T-cell (primary cell): ENCODE measurements around the gene NCAPD3. TPM values are rescaled to one million over a fixed set of nuclear protein-coding genes. Genes with fewer than 3 reads are reported as not detected.

Experiments used
- ATAC-seq, 4 experiments: fragments of 200-7000 bp in 3 of 4; fragments of 150-1000 bp in 1 of 4; cut with Tn5 transposase; replicated peaks in 1 of 4; 1 replicate in 3 of 4; 2 replicates in 1 of 4; pipeline ENCODE4 v1.10.0; 2021; ENCODE audit warnings: moderate library complexity in 3 of 4, mild to moderate bottlenecking in 2 of 4, moderate number of reproducible peaks in 1 of 4
- CTCF ChIA-PET, 2 donors: fragments of 300-600 bp; sonication (Branson Sonifier 250); formaldehyde crosslinking; loops; one replicate each; lab custom pipeline; 2022; ENCODE audit warnings: antibody characterized with exemption in 2 of 2; lab: Charles Lee
- POLR2A ChIA-PET, 2 donors: fragments of 300-600 bp; sonication (Branson Sonifier 250); formaldehyde crosslinking; loops; one replicate each; lab custom pipeline; 2022; ENCODE audit warnings: antibody characterized with exemption in 2 of 2; lab: Charles Lee
- DNase-seq, 35 experiments: peaks; one replicate each; pipeline versions ENCODE4 v3.0.0 to v3.0.0-alpha.2; 2013 to 2023
- H3K27ac ChIP-seq: one replicate; pipeline ENCODE4 v1.5.1; 2013; ENCODE audit warnings: low read length
- H3K27me3 ChIP-seq, 2 experiments: replicated peaks in 1 of 2; 1 replicate in 1 of 2; 2 replicates in 1 of 2; pipeline versions ENCODE4 v1.6.1 to v1.7.0; 2013; ENCODE audit warnings: low read length in 1 of 2, mixed read lengths in 1 of 2; ENCODE audit not compliant: control insufficient read depth in 2 of 2, insufficient read depth in 2 of 2; ENCODE audit errors: extremely low read depth in 1 of 2
- H3K36me3 ChIP-seq, 2 donors: 1 replicate in 1 of 2; 2 replicates in 1 of 2; pipeline versions ENCODE4 v1.6.1 to v1.7.0; 2013; ENCODE audit warnings: low read length in 1 of 2; ENCODE audit not compliant: control insufficient read depth in 2 of 2, insufficient read depth in 1 of 2; ENCODE audit errors: extremely low read depth in 1 of 2
- H3K4me1 ChIP-seq, 2 experiments: 1 replicate in 1 of 2; 2 replicates in 1 of 2; pipeline versions ENCODE4 v1.6.1 to v1.7.0; 2013; ENCODE audit warnings: low read length in 2 of 2, mixed read lengths in 1 of 2; ENCODE audit not compliant: insufficient read depth in 2 of 2, control insufficient read depth in 1 of 2; ENCODE audit errors: extremely low read depth in 1 of 2
- H3K4me3 ChIP-seq, 2 donors: 1 replicate in 1 of 2; 2 replicates in 1 of 2; pipeline versions ENCODE4 v1.5.1 to v1.7.0; 2013; ENCODE audit warnings: mild to moderate bottlenecking in 2 of 2, low read length in 1 of 2, moderate library complexity in 1 of 2; ENCODE audit not compliant: control insufficient read depth in 1 of 2; ENCODE audit errors: extremely low read depth in 1 of 2
- H3K9me3 ChIP-seq: 2 replicates; pipeline ENCODE4 v1.7.0; 2013
- H3K27ac Mint-ChIP-seq, 2 donors: one replicate each; pipeline ENCODE4 v1.8.0; 2020 to 2021; ENCODE audit warnings: mild to moderate bottlenecking in 2 of 2, mixed read lengths in 2 of 2
- H3K27me3 Mint-ChIP-seq, 2 donors: one replicate each; pipeline ENCODE4 v1.8.0; 2021 to 2022; ENCODE audit warnings: mixed read lengths in 2 of 2
- H3K36me3 Mint-ChIP-seq: one replicate; pipeline ENCODE4 v1.8.0; 2021; ENCODE audit warnings: mixed read lengths
- H3K4me1 Mint-ChIP-seq, 3 donors: one replicate each; pipeline ENCODE4 v1.8.0; 2020 to 2022; ENCODE audit warnings: mixed read lengths in 3 of 3, mild to moderate bottlenecking in 1 of 3
- H3K4me3 Mint-ChIP-seq, 3 donors: one replicate each; pipeline ENCODE4 v1.8.0; 2020 to 2022; ENCODE audit warnings: mild to moderate bottlenecking in 3 of 3, mixed read lengths in 3 of 3, moderate library complexity in 3 of 3
- H3K9me3 Mint-ChIP-seq, 3 donors: one replicate each; pipeline ENCODE4 v1.8.0; 2020 to 2022; ENCODE audit warnings: mixed read lengths in 3 of 3
- WGBS: methylation state at CpG from one replicate; pipeline ENCODE4 v1.1.5; 2013; ENCODE audit warnings: missing lambda C conversion rate; ENCODE audit not compliant: insufficient coverage; 5-methylcytosine and 5-hydroxymethylcytosine counted together
- total RNA-seq, 35 experiments: library from RNA in 6 of 35; stranded (reverse) in 6 of 35; fragments of 120-200 nt in 1 of 35; gene quantifications; one replicate each; pipeline versions ENCODE4 v1.2.1 to v1.2.4 and lab custom pipeline; 2013 to 2026

NCAPD3 gene
- total RNA-seq, 5 donors from 2014 or later (not counting 1 experiment from before 2014, with no cell fraction given): 33.7 to 41.9 (median 36.8) TPM

- Histone ChIP-seq H3K4me3 (no peak overlapping the region), H3K27me3 (no peaks in the 10 kb centered on the region), H3K36me3 (peaks cover 22 to 71% of the 10 kb centered on the region in 2 donors), H3K4me1 (no peaks in the 10 kb centered on the region), H3K27ac (no peak overlapping the region), H3K9me3 (no peaks in the 10 kb centered on the region)
- POLR2A ChIA-PET: no interaction called here
- WGBS: 97% methylated on average over 23 of the region's 28 CpGs
- no peak overlapping the region for H3K27ac Mint-ChIP-seq
- no peak overlapping the region for H3K4me3 Mint-ChIP-seq
- no peaks in the 10 kb centered on the region for H3K27me3 Mint-ChIP-seq
- CTCF ChIA-PET: interaction anchor here in 1 of 2 donors (0.5 kb wide), 1 partner anchor 27 kb away, joined by 3 read pairs; no protein-coding TSS in a partner anchor
- no peaks in the 10 kb centered on the region for H3K4me1 Mint-ChIP-seq
- peaks cover 72% of the 10 kb centered on the region for H3K36me3 Mint-ChIP-seq
- DNase-seq (no peak), ATAC-seq (no peak)
- H3K9me3 Mint-ChIP-seq: no peaks in the 10 kb centered on the region
Observed at GRCh38 chr11:134155946-134156865, 67.6 kb downstream of the NCAPD3 start.

- no peak overlapping the region for H3K4me3 Mint-ChIP-seq
- no peaks in the 10 kb centered on the region for H3K27me3 Mint-ChIP-seq
- H3K27ac Mint-ChIP-seq: no peak overlapping the region
- WGBS: 95% methylated on average over 10 of the region's 16 CpGs
- Histone ChIP-seq H3K27me3 (no peaks in the 10 kb centered on the region), H3K36me3 (peaks cover 28 to 71% of the 10 kb centered on the region in 2 donors), H3K4me1 (no peaks in the 10 kb centered on the region), H3K4me3 (no peak overlapping the region), H3K9me3 (no peaks in the 10 kb centered on the region), H3K27ac (no peak overlapping the region)
- no peaks in the 10 kb centered on the region for H3K9me3 Mint-ChIP-seq
- CTCF ChIA-PET: interaction anchor here in 1 of 2 donors (0.5 kb wide), 1 partner anchor 26 kb away, joined by 3 read pairs; no protein-coding TSS in a partner anchor
- DNase-seq: no peak
- POLR2A ChIA-PET: no interaction called here
- ATAC-seq: no peak
- no peaks in the 10 kb centered on the region for H3K4me1 Mint-ChIP-seq
- peaks cover 72% of the 10 kb centered on the region for H3K36me3 Mint-ChIP-seq
Observed at GRCh38 chr11:134155456-134155855, 68.3 kb downstream of the NCAPD3 start.

GRCh38 chr11:134154441-134154840 is 69.3 kb downstream of the NCAPD3 start:
- no peaks in the 10 kb centered on the region for H3K9me3 ChIP-seq
- POLR2A ChIA-PET: no interaction called here
- DNase-seq (no peak), ATAC-seq (no peak)
- H3K27ac ChIP-seq: no peak overlapping the region
- H3K27me3 ChIP-seq: no peaks in the 10 kb centered on the region
- Mint-ChIP-seq H3K4me3 (no peak overlapping the region), H3K4me1 (no peaks in the 10 kb centered on the region), H3K27me3 (no peaks in the 10 kb centered on the region), H3K36me3 (peaks cover 62% of the 10 kb centered on the region), H3K9me3 (no peaks in the 10 kb centered on the region), H3K27ac (no peak overlapping the region)
- no peak overlapping the region for H3K4me3 ChIP-seq
- H3K4me1 ChIP-seq: no peaks in the 10 kb centered on the region
- peaks cover 26 to 64% of the 10 kb centered on the region in 2 donors for H3K36me3 ChIP-seq
- 90% methylated on average over 7 of the region's 11 CpGs for WGBS
- CTCF ChIA-PET: no interaction called here

- no peaks in the 10 kb centered on the region for H3K9me3 Mint-ChIP-seq
- Histone ChIP-seq H3K27ac (no peak overlapping the region), H3K4me3 (no peak overlapping the region), H3K4me1 (no peaks in the 10 kb centered on the region), H3K9me3 (no peaks in the 10 kb centered on the region), H3K27me3 (no peaks in the 10 kb centered on the region), H3K36me3 (peaks cover 24 to 63% of the 10 kb centered on the region in 2 donors)
- POLR2A ChIA-PET: no interaction called here
- no peaks in the 10 kb centered on the region for H3K4me1 Mint-ChIP-seq
- DNase-seq: no peak
- over 99% methylated on average over 28 of the region's 30 CpGs for WGBS
- no peak for ATAC-seq
- CTCF ChIA-PET: interaction anchor here in 1 of 2 donors (0.6 kb wide), 1 partner anchor 12 kb away, joined by 4 read pairs; no protein-coding TSS in a partner anchor
- H3K27me3 Mint-ChIP-seq: no peaks in the 10 kb centered on the region
- no peak overlapping the region for H3K4me3 Mint-ChIP-seq
- no peak overlapping the region for H3K27ac Mint-ChIP-seq
- H3K36me3 Mint-ChIP-seq: peaks cover 57% of the 10 kb centered on the region
Observed at GRCh38 chr11:134153147-134153905, 70.4 kb downstream of the NCAPD3 start.

- ChIA-PET POLR2A (no interaction called here), CTCF (interaction anchor here in 1 of 2 donors (0.6 kb wide), 1 partner anchor 13 kb away, joined by 4 read pairs; no protein-coding TSS in a partner anchor)
- Histone ChIP-seq H3K9me3 (no peaks in the 10 kb centered on the region), H3K36me3 (peaks cover 21 to 58% of the 10 kb centered on the region in 2 donors), H3K4me3 (no peak overlapping the region), H3K4me1 (no peaks in the 10 kb centered on the region), H3K27ac (no peak overlapping the region), H3K27me3 (no peaks in the 10 kb centered on the region)
- Mint-ChIP-seq H3K9me3 (no peaks in the 10 kb centered on the region), H3K27ac (no peak overlapping the region), H3K4me1 (no peaks in the 10 kb centered on the region), H3K4me3 (no peak overlapping the region), H3K36me3 (peaks cover 54% of the 10 kb centered on the region), H3K27me3 (no peaks in the 10 kb centered on the region)
- WGBS: 95% methylated on average over 8 of the region's 9 CpGs
- DNase-seq (no peak), ATAC-seq (no peak)
Observed at GRCh38 chr11:134152696-134153095, 71.1 kb downstream of the NCAPD3 start.

- Histone ChIP-seq H3K36me3 (peaks cover 19 to 48% of the 10 kb centered on the region in 2 donors), H3K4me3 (no peak overlapping the region), H3K27ac (no peak overlapping the region), H3K27me3 (no peaks in the 10 kb centered on the region), H3K4me1 (no peaks in the 10 kb centered on the region), H3K9me3 (no peaks in the 10 kb centered on the region)
- H3K9me3 Mint-ChIP-seq: no peaks in the 10 kb centered on the region
- ChIA-PET POLR2A (interaction anchor here in 1 of 2 donors (0.6 kb wide), 1 partner anchor 33 kb away, joined by 3 read pairs; no protein-coding TSS in a partner anchor), CTCF (no interaction called here)
- no peaks in the 10 kb centered on the region for H3K4me1 Mint-ChIP-seq
- no peak overlapping the region for H3K4me3 Mint-ChIP-seq
- H3K27me3 Mint-ChIP-seq: no peaks in the 10 kb centered on the region
- H3K36me3 Mint-ChIP-seq: peaks cover 42% of the 10 kb centered on the region
- no peak for ATAC-seq
- WGBS: 100% methylated on average over 7 of the region's 10 CpGs
- no peak for DNase-seq
- H3K27ac Mint-ChIP-seq: no peak overlapping the region
Observed at GRCh38 chr11:134151083-134151747, 72.6 kb downstream of the NCAPD3 start.
